ENCODE data around the gene APBB1IP. TPM values are rescaled to one million over a fixed set of nuclear protein-coding genes. Genes with fewer than 3 reads are reported as not detected.

The APBB1IP gene
- total and polyA plus RNA-seq, 9 of the 15 experiments (the other 6 are each of a cell fraction or from before 2014, with no cell fraction given): 0.03 to 0.11 (median 0.06) TPM; not detected in 4

GRCh38 chr10:26437637-26438461 is at the start of gene APBB1IP (continued):
- TF ChIP-seq CEBPZ (IDR thresholded peaks at IDR 0.05; ENCODE audit: borderline replicate concordance, low read depth, low read length) (no peak), CEBPB (tag; IDR thresholded peaks at IDR 0.05) (peak; percentile 85)

- no peaks in the 10 kb centered on the region for H3K9me1 ChIP-seq (ENCODE audit: control insufficient read depth, insufficient read depth, low read length)
- TF ChIP-seq NFYB (IDR thresholded peaks at IDR 0.05; ENCODE audit: extremely low read depth, insufficient read length): no peak
- no peak for TF ChIP-seq TFAP4 (CRISPR knock-in tag; IDR thresholded peaks at IDR 0.05; ENCODE audit: borderline replicate concordance)
- peak; percentile 12; the same call in 1 of the 2 replicates for TF ChIP-seq SPI1 (IDR thresholded peaks at IDR 0.05; ENCODE audit: borderline replicate concordance, low read depth, low read length)
- TF ChIP-seq RFX5 (IDR thresholded peaks at IDR 0.05; ENCODE audit: low read depth, low read length): no peak
- TF ChIP-seq RBM15 (IDR thresholded peaks at IDR 0.05; ENCODE audit: insufficient read depth, low read length): no peak
- TF ChIP-seq JUN (IDR thresholded peaks at IDR 0.05; ENCODE audit: borderline replicate concordance, low read depth, low read length): no peak
- TF ChIP-seq JUN (CRISPR knock-in tag; IDR thresholded peaks at IDR 0.05; ENCODE audit: borderline replicate concordance): no peak
Observed at GRCh38 chr10:26389533-26389932, 48.6 kb upstream of the APBB1IP start.

More at GRCh38 chr10:26389533-26389932, 48.6 kb upstream of the APBB1IP start:
- POLR2A ChIA-PET: no interaction called here
- Histone ChIP-seq H3K4me1 (replicated peaks in 1 of 2; ENCODE audit: control insufficient read depth in 2 of 2, insufficient read depth in 2 of 2, low read length in 2 of 2) (peaks cover 0 to 8% of the 10 kb centered on the region in 2 experiments; a peak in 1 of 5 replicates), H3K9ac (ENCODE audit: insufficient read depth in 1 of 2, low read depth in 2 of 2, low read length in 2 of 2) (no peak overlapping the region), H3K27me3 (ENCODE audit: control insufficient read depth in 2 of 2, insufficient read depth in 2 of 2, low read length in 2 of 2) (peaks cover 0 to 8% of the 10 kb centered on the region in 2 experiments; a peak in 3 of 5 replicates), H3K27ac (ENCODE audit: extremely low read depth, low read depth, low read length) (no peak overlapping the region), H3K36me3 (ENCODE audit: control insufficient read depth, insufficient read depth, low read length) (no peaks in the 10 kb centered on the region), H3K79me2 (ENCODE audit: control insufficient read depth, insufficient read depth, low read length) (no peaks in the 10 kb centered on the region), H4K20me1 (replicated peaks; ENCODE audit: control insufficient read depth, insufficient read depth, low read length) (no peaks in the 10 kb centered on the region), H3K4me3 (no peak overlapping the region), H3K9me3 (replicated peaks; ENCODE audit: control insufficient read depth, insufficient read depth, low read depth, low read length) (no peaks in the 10 kb centered on the region), H3K4me2 (ENCODE audit: insufficient read depth, low read length) (no peak overlapping the region), H2AFZ (ENCODE audit: low read depth, low read length) (no peak overlapping the region)
- DNase-seq (ENCODE audit: extremely low read depth in 1 of 4, low spot score in 3 of 4) (no peak), FAIRE-seq (no peak), ATAC-seq (no peak)
- WGBS (ENCODE audit: insufficient coverage, low coverage, missing lambda C conversion rate): 8% methylated on average over 3 of the region's 3 CpGs
- in situ Hi-C loops (cut with MboI) (no loop called here), intact Hi-C loops (cut with micrococcal nuclease) (no loop called here)
- CTCF ChIA-PET (ENCODE audit: low intra/inter-chr PET ratio): no interaction called here
- no TSS peak for BruUV-seq (replicated peaks)

Data from K562 (cell line).